GM21367 (cell line): ENCODE measurements around the gene PLCH2.
"Not testable (repeated sequence)": the region's sequence is repeated elsewhere in the genome, so short reads cannot be mapped to it uniquely, and the experiment has no call there.

ENCODE experiments used
- ATAC-seq: cut with Tn5 transposase; IDR thresholded peaks from one replicate; pipeline ENCODE4 v1.9.1; 2021; ENCODE audit not compliant: unreplicated experiment

Gene PLCH2

DNA sequence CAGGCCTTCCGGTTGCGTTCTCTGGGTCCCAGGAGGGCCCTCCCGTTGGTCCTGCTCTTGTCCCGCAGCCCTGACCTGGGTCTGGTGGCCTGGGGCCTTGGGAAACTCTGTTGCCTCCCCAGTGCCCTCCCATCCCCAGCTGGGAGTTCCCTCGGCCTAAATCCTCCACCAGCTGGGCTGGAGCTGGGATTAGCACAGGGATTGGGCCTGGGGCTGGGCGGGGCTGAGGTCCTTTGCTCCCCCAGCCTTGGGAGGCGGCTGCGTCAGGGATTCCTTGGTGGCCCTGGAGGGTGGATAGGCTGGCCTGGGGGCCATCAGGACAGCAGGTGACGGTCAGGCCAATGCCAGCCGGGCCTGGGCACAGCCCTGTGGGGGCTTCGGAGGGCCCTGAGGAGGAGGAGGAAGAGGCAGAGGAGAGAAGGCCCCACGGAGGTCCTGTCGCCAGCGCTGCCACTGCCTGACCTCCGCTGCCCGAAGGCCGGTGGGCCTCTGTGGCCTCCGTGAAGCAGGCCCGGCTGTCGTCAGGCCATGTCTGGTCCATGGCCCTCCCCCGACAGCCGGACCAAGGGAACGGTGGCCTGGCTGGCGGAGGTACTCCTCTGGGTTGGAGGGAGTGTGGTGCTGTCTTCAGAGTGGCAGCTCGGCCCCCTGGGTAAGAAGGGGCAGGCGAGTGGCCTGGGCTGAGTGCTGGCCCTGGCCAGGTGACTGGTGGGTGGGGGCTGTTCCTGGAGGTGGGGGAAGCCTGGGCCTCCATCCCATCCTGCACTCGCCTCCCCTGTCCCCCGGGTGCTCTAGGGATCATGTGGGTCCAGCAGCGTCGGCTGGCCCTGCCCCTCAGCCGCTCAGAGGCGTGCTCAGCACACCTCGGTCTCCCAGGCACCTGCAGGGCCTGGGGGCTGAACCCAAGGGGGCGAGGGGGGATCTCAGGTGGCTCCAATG is at the start of gene PLCH2:
PLCH2 (plus strand) TSS at position 229 of the 939 bp plus-strand sequence; CDS start at position 529, 300 bp downstream.
- ATAC-seq: no peak

DNA sequence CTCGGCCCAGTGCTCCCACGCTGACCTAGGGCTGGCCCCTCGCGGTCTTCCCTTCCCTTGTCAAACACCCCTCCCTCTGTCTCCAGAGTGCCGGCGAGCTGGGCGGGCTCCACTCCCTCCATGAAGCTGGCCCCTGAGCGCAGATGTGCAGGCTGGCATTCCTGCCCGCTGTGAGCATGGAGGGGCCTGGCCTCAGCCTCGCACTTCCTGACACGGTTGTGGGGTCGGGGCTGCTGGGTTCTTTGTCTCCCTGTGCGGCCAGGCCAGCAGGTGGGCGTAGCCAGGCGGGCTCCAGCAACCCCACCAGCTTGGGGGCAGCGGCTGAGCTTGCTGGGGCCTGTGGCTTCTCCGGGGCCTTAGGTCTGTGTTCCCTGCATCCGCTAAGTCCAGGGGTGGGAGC is 49.5 kb upstream of the PLCH2 start:
- no peak for ATAC-seq

DNA sequence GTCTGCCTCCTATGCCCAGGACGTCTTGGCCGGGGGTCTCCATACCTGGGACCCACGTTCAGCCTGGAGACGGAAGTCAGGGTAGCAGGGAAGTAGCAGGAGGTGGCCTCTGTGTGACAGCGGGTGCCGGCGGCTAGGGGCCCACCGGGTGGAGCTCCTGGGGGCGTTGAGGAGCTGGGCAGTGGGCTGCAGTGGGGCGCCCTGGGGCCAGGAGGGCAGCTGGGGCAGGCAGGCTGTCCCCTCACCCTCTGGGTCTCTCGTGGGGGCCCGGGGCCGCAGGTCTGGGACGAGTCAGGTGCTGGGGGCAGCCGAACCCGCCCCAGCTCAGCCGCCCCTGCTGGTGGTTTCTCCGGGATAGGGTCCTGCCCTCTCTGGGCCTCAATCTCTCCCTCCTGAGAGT is 49.0 kb upstream of the PLCH2 start:
- ATAC-seq: no peak

GRCh38 chr1:2427976-2428375 is 48.1 kb upstream of the PLCH2 start:
- ATAC-seq: no peak

GRCh38 chr1:2428490-2428889 is 47.6 kb upstream of the PLCH2 start:
- ATAC-seq: no peak

DNA sequence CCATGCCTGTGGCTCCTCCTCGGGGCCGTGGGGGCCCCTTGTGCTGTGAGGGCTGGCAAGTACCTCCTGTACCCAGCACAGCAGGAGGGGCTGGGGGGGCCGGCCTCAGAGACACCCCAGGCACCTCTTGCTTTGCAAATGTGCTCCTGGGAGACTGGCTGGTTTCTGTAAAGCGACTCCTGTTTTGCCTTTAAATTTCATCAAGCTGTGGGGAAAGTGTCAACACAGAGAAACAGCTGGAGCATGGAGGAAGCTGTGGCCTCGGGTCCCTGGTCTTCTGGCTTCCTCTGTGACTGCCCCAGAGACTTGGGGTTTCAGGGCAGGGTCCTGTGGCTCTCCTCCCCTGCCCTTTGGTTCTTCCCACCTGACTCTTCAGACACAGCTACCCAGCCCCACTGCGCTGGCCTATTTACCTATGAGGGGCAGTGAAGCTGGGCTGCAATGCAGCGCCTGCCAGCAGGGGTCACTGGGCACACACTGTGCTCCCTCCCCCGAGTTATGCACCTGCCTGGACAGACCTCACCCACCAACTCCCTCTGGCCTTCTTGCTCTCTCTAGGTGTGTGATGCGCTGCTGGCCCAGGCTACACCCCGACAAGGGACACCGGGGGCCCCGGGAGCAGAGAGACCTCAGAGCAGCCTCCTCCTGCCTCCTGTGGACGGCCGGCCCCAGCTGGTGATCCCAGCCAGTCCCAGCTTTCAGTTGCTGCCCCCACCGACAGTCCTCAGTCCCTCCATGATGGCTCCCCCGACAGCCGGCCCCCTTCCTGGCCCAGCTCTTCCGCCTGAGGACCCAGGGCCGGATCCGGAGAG is 46.1 kb upstream of the PLCH2 start:
- no peak for ATAC-seq

- ATAC-seq: no peak
Observed at GRCh38 chr1:2430592-2430973, 45.5 kb upstream of the PLCH2 start.

DNA sequence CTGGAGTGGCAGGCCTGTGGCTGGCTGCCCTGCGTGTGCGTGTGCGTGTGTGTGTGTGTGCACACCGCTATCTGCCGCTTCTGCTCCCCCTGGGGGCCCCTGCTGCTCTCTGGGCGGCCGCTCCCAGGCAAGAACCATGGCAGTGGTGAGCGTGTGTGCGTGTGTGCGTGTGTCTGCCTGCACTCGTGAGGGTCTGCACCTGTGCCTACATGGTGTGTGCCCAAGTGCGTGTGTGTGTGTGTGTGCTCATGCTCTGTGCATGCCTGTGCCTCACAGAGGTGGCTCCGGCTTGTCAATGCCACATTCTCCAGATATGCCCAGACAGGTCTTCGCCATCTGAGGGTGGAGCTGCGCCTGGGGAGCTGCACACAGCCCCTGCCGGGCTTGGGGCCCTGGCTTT is 45.0 kb upstream of the PLCH2 start:
- no peak for ATAC-seq

DNA sequence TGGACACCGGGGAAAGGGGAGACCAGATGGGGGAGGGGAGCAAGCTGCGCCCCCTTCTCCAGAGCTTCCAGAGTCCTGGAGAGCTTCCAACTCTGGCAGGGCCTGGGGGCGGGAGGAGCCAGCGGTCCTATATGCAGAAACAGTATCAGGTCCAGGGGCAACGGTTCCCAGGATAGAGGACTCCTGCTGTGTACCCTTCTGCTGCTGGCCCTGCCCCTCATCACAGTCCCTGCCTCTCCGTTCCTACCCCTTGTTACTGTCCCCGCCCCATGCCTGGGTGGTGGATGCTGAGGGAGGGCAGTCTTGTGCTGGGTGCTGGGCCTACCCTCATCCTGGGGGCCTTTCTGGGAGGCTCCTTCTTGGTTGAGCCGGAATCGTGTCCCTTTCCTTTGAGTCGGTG is 44.6 kb upstream of the PLCH2 start:
- ATAC-seq: no peak

DNA sequence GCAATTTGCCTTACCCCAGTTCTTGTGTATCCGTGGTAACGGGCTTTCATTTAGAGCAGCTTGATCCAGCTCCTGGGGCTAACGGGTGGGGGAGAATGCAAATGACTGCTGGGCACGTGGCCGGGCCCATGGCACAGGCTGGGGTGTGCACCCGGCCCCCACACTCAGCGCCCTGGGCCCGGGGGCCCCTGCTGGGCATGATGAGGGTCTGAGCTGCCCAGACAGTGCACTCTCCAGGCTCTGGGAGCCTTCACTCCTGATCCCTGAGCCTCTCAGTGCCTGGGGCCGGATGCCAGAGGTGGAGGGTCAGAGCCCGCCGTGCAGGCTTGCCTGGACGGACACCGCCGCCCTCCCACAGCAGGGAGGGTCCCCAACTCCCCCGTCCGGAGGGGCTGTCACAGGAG is 43.6 kb upstream of the PLCH2 start:
- ATAC-seq: no peak

GRCh38 chr1:2433196-2433595 is 42.9 kb upstream of the PLCH2 start:
- no peak for ATAC-seq

GRCh38 chr1:2433936-2434655 is 42.0 kb upstream of the PLCH2 start:
- ATAC-seq: no peak

- no peak for ATAC-seq
Observed at GRCh38 chr1:2435091-2435490, 41.0 kb upstream of the PLCH2 start.

GRCh38 chr1:2435746-2436355 is 40.2 kb upstream of the PLCH2 start:
- no peak for ATAC-seq

- no peak for ATAC-seq
Observed at GRCh38 chr1:2436876-2437275, 39.2 kb upstream of the PLCH2 start.

GRCh38 chr1:2437617-2438016 is 38.5 kb upstream of the PLCH2 start:
- no peak for ATAC-seq

DNA sequence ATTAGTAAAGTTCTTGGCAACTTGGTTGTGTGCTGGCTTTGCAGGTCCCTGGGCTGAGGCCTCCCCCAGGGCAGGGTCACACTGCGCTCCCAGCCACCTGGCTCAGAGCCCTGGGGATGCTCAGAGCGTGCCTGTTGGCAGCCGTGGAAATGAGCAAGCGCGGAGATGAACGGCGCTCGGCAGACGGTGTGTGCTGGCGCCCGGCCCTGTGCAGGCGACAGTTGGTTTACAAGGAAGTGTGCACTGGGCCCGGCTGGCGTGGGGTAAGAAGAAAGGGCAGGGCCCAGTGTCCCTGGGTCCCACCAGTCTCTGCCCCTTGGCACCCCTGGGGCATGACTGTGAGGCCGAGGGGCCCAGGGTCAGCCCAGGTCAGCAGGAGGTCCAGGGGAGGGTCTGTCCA is 38.1 kb upstream of the PLCH2 start:
- ATAC-seq: no peak

DNA sequence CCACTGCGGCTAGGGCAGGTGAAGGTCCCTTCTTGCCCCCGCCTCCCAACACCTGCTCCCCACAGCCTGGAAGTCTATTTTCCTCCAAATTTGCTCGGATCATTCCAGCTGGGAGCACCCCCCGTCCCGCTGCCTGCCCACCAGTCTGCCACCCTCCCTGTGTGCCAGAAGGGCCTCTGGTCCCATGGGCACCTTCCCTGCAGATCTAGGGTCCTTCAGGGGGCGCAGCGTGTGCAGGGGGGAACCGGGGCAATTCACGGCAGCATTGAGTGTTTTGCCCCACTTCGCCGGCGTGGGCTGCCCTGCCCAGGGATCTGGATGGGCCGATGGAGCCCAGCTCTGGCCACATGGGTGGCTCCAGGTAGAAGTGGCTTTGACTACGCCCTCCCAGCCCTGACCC is 37.4 kb upstream of the PLCH2 start:
- no peak for ATAC-seq

- no peak for ATAC-seq
Observed at GRCh38 chr1:2439369-2439768, 36.7 kb upstream of the PLCH2 start.

DNA sequence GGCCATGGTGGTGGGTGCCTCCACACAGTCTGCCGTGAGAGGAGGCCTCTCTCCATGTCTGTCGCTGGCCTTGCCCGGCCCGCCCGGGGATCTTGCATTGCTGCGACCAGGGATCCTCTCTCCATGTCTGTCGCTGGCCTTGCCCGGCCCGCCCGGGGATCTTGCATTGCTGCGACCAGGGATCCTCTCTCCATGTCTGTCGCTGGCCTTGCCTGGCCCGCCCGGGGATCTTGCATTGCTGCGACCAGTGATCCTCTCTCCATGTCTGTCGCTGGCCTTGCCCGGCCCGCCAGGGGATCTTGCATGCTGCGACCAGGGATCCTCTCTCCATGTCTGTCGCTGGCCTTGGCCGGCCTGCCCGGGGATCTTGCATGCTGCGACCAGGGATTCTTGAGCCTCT is 35.7 kb upstream of the PLCH2 start:
- ATAC-seq: not testable (repeated sequence)

DNA sequence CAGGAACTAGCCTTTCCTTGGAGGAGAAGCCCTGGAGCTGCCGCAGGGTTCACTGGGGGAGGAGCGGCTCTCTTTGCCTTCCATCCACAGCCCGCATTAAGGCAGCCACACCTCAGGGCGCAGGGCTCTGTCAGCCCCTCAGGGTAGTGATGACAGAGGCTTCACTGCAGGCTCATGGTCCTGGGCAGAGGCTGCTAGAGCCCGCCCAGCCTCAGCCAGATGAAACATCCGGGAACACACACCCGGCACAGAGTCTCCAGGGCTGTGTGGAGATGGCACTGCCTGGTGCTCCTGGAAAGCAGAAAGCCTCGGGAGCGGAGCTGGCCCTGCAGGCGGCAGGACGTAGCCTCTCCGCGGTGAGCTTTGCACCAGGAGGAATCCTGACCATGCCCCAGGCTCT is 34.3 kb upstream of the PLCH2 start:
- no peak for ATAC-seq
